Measurements from ENCODE around the gene THBD.

The THBD gene

GRCh38 chr20:23060629-23061028 is 11.2 kb upstream of the THBD start:
- no peak for DNase-seq

- no peak for DNase-seq
These were observed 10.4 kb upstream of the THBD start for GRCh38 chr20:23059846-23060245.

- no peak for DNase-seq
These were observed 9.5 kb upstream of the THBD start for GRCh38 chr20:23059001-23059400.

GRCh38 chr20:23058240-23058639 is 8.8 kb upstream of the THBD start:
- no peak for DNase-seq

GRCh38 chr20:23052904-23053303 is 3.4 kb upstream of the THBD start:
- DNase-seq, result no peak

- no peak for DNase-seq
These were observed 1.6 kb upstream of the THBD start for GRCh38 chr20:23050847-23051627.

GRCh38 chr20:23050076-23050838 is 785 bp upstream of the THBD start:
- no peak for DNase-seq

- DNase-seq, result no peak
These were observed 930 bp downstream of the THBD start for GRCh38 chr20:23048283-23049200.

GRCh38 chr20:23047738-23048214 is 1.7 kb downstream of the THBD start:
- no peak for DNase-seq

GRCh38 chr20:23047001-23047737 is 2.3 kb downstream of the THBD start:
- no peak for DNase-seq

- no peak for DNase-seq
These were observed 3.0 kb downstream of the THBD start for GRCh38 chr20:23046431-23046830.

- no peak for DNase-seq
These were observed 6.1 kb downstream of the THBD start for GRCh38 chr20:23043376-23043775.

- no peak for DNase-seq
These were observed 7.2 kb downstream of the THBD start for GRCh38 chr20:23042270-23042669.

- DNase-seq, result no peak
These were observed 9.5 kb downstream of the THBD start for GRCh38 chr20:23039885-23040508.

GRCh38 chr20:23039136-23039875 is 10.2 kb downstream of the THBD start:
- DNase-seq, result no peak

GRCh38 chr20:23037017-23037481 is 12.4 kb downstream of the THBD start:
- no peak for DNase-seq

- no peak for DNase-seq
These were observed 13.1 kb downstream of the THBD start for GRCh38 chr20:23036371-23036770.

GRCh38 chr20:23035731-23036130 is 13.7 kb downstream of the THBD start:
- DNase-seq, result no peak

- DNase-seq, result no peak
These were observed 14.5 kb downstream of the THBD start, which contains the start of gene SSTR4 for GRCh38 chr20:23034721-23035671. Gene SSTR4, plus strand, starts transcription at chr20:23035312. Its CDS starts 172 bp downstream, at chr20:23035484.

GRCh38 chr20:23033918-23034317 is 15.6 kb downstream of the THBD start:
- no peak for DNase-seq

Measured in activated CD4-positive, alpha-beta T cell treated with anti-CD3 and anti-CD28 coated beads for 4 hours (primary cell).